Natural killer cell (primary cell): ENCODE data around the gene CDC6. TPM values are rescaled to one million over a fixed set of nuclear protein-coding genes. Genes with fewer than 3 reads are reported as not detected.
A peak's percentile ranks its signal among the peaks of the same experiment; 100 is the strongest.
"Not testable (repeated sequence)": the region's sequence is repeated elsewhere in the genome, so short reads cannot be mapped to it uniquely, and the experiment has no call there.

Experiments
- ATAC-seq, 3 donors: fragments of 150-1000 bp in 2 of 3; fragments of 200-7000 bp in 1 of 3; cut with Tn5 transposase; 1 replicate in 1 of 3; 2 replicates in 2 of 3; pipeline ENCODE4 v1.10.0; 2021; ENCODE audit warnings: mild to moderate bottlenecking in 2 of 3, moderate library complexity in 2 of 3
- DNase-seq, 2 donors: peaks; one replicate each; pipeline versions ENCODE4 v3.0.0 to v3.0.0-alpha.2; 2013 to 2021; ENCODE audit warnings: mixed read lengths in 1 of 2
- H3K27ac ChIP-seq: one replicate; pipeline ENCODE4 v1.5.1; 2013; ENCODE audit warnings: mild to moderate bottlenecking, low read length
- H3K27me3 ChIP-seq: one replicate; pipeline ENCODE4 v1.6.1; 2013; ENCODE audit warnings: low read length; ENCODE audit not compliant: control insufficient read depth, insufficient read depth
- H3K36me3 ChIP-seq: one replicate; pipeline ENCODE4 v1.6.1; 2013; ENCODE audit warnings: low read length; ENCODE audit not compliant: control insufficient read depth, insufficient read depth
- H3K4me1 ChIP-seq: one replicate; pipeline ENCODE4 v1.6.1; 2013; ENCODE audit warnings: low read length; ENCODE audit not compliant: control insufficient read depth, insufficient read depth
- H3K4me3 ChIP-seq: one replicate; pipeline ENCODE4 v1.5.1; 2013; ENCODE audit warnings: low read length
- H3K9me3 ChIP-seq: one replicate; pipeline ENCODE4 v1.6.1; 2013; ENCODE audit warnings: low read length; ENCODE audit not compliant: control insufficient read depth, insufficient read depth
- H3K27ac Mint-ChIP-seq, 2 donors: one replicate each; pipeline ENCODE4 v1.8.0; 2022; ENCODE audit warnings: mild to moderate bottlenecking in 2 of 2, mixed read lengths in 2 of 2, moderate library complexity in 1 of 2
- H3K27me3 Mint-ChIP-seq, 2 donors: one replicate each; pipeline ENCODE4 v1.8.0; 2022; ENCODE audit warnings: low read depth in 2 of 2, mixed read lengths in 2 of 2
- H3K36me3 Mint-ChIP-seq: one replicate; pipeline ENCODE4 v1.8.0; 2022; ENCODE audit warnings: mixed read lengths
- H3K4me1 Mint-ChIP-seq, 2 donors: one replicate each; pipeline ENCODE4 v1.8.0; 2022; ENCODE audit warnings: mixed read lengths in 2 of 2
- H3K4me3 Mint-ChIP-seq: one replicate; pipeline ENCODE4 v1.8.0; 2022; ENCODE audit warnings: mild to moderate bottlenecking, moderate library complexity, mixed read lengths
- H3K9me3 Mint-ChIP-seq, 2 donors: one replicate each; pipeline ENCODE4 v1.8.0; 2022; ENCODE audit warnings: mixed read lengths in 2 of 2
- CTCF ChIP-seq: fragments of 200-600 bp; IDR thresholded peaks from one replicate; pipeline ENCODE4 v1.8.0; 2022; ENCODE audit warnings: antibody characterized with exemption
- WGBS: methylation state at CpG from one replicate; pipeline ENCODE4 v1.1.7; 2013; ENCODE audit warnings: missing lambda C conversion rate; ENCODE audit not compliant: insufficient coverage; 5-methylcytosine and 5-hydroxymethylcytosine counted together
- intact Hi-C: fragments of 100-400 bp; cut with micrococcal nuclease; formaldehyde crosslinking; loops from one replicate; pipeline ENCODE4 v1.14.2; 2022
- total RNA-seq, 4 donors: library from RNA; stranded (reverse); fragments of 120-200 nt in 1 of 4; gene quantifications; one replicate each; pipeline versions ENCODE4 v1.2.3 to v1.2.4, GENCODE V29; 2013 to 2022

The CDC6 gene
- total RNA-seq, 3 donors from 2014 or later (not counting 1 experiment from before 2014, with no cell fraction given): 3.4 to 4.9 (median 3.8) TPM

GRCh38 chr17:40301315-40301714, 13.6 kb downstream of the CDC6 start:
- ATAC-seq: no peak
- Histone ChIP-seq H3K36me3 (no peaks in the 10 kb centered on the region), H3K27ac (no peak overlapping the region), H3K4me1 (peaks cover 3% of the 10 kb centered on the region), H3K9me3 (no peaks in the 10 kb centered on the region), H3K27me3 (no peaks in the 10 kb centered on the region), H3K4me3 (no peak overlapping the region)
- Mint-ChIP-seq H3K36me3 (no peaks in the 10 kb centered on the region), H3K4me1 (peaks cover 6 to 7% of the 10 kb centered on the region in 2 donors), H3K4me3 (no peak overlapping the region), H3K27me3 (no peaks in the 10 kb centered on the region), H3K9me3 (no peaks in the 10 kb centered on the region), H3K27ac (no peak overlapping the region)
- 80% methylated on average over 4 of the region's 4 CpGs for WGBS
- TF ChIP-seq CTCF: no peak
- peak in 1 of 2 donors; percentile 30 for DNase-seq
- intact Hi-C loops: loop anchor here (5.0 kb wide), 1 partner anchor 231 kb away; no protein-coding TSS in a partner anchor

GRCh38 chr17:40303009-40303657, 15.5 kb downstream of the CDC6 start:
- no peak overlapping the region for H3K27ac ChIP-seq
- no peaks in the 10 kb centered on the region for H3K36me3 Mint-ChIP-seq
- TF ChIP-seq CTCF: peak; percentile 81

GRCh38 chr17:40303708-40304551, 16.3 kb downstream of the CDC6 start:
- no peaks in the 10 kb centered on the region for H3K27me3 ChIP-seq
- WGBS: 89% methylated on average over 5 of the region's 5 CpGs
- H3K9me3 Mint-ChIP-seq: no peaks in the 10 kb centered on the region
- H3K27ac ChIP-seq: no peak overlapping the region
- peak in 1 of 2 donors; percentile 36 for DNase-seq
- no peak for ATAC-seq
- no peaks in the 10 kb centered on the region for H3K36me3 ChIP-seq
- TF ChIP-seq CTCF: no peak
- no peaks in the 10 kb centered on the region for H3K36me3 Mint-ChIP-seq
- H3K4me1 ChIP-seq: peaks cover 23% of the 10 kb centered on the region
- no peak overlapping the region for H3K27ac Mint-ChIP-seq
- no peak overlapping the region for H3K4me3 ChIP-seq
- intact Hi-C loops: loop anchor here (1.0 to 5.0 kb wide), 3 partner anchors 51 to 228 kb away; no protein-coding TSS in a partner anchor
- H3K4me3 Mint-ChIP-seq: no peak overlapping the region
- no peaks in the 10 kb centered on the region for H3K9me3 ChIP-seq
- H3K27me3 Mint-ChIP-seq: no peaks in the 10 kb centered on the region
- peaks cover 6 to 7% of the 10 kb centered on the region in 2 donors for H3K4me1 Mint-ChIP-seq

More at GRCh38 chr17:40303009-40303657, 15.5 kb downstream of the CDC6 start:
- Mint-ChIP-seq H3K4me1 (peaks cover 6 to 7% of the 10 kb centered on the region in 2 donors), H3K27ac (peak overlapping the region in 1 of 2 donors; percentile 39), H3K27me3 (no peaks in the 10 kb centered on the region), H3K4me3 (no peak overlapping the region), H3K9me3 (no peaks in the 10 kb centered on the region)
- WGBS: 69% methylated on average over 4 of the region's 4 CpGs
- H3K4me1 ChIP-seq: peaks cover 18% of the 10 kb centered on the region
- no peaks in the 10 kb centered on the region for H3K36me3 ChIP-seq
- H3K9me3 ChIP-seq: no peaks in the 10 kb centered on the region
- no peak overlapping the region for H3K4me3 ChIP-seq
- DNase-seq (peak in 1 of 2 donors; percentile 84), ATAC-seq (peak; percentile 78 to 86 (median 84))
- no peaks in the 10 kb centered on the region for H3K27me3 ChIP-seq
- intact Hi-C loops: loop anchor here (1.0 to 5.0 kb wide), 3 partner anchors 52 to 229 kb away; no protein-coding TSS in a partner anchor

GRCh38 chr17:40304552-40304863, 16.8 kb downstream of the CDC6 start:
- DNase-seq, H3K9me3 Mint-ChIP-seq, H3K27ac Mint-ChIP-seq, H3K27me3 Mint-ChIP-seq, H3K4me1 Mint-ChIP-seq, H3K27ac ChIP-seq, H3K4me3 ChIP-seq, H3K9me3 ChIP-seq, H3K27me3 ChIP-seq, H3K36me3 ChIP-seq, ATAC-seq, H3K4me3 Mint-ChIP-seq, H3K36me3 Mint-ChIP-seq: not testable (repeated sequence)
- intact Hi-C loops: loop anchor here (5.0 kb wide), 1 partner anchor 228 kb away; no protein-coding TSS in a partner anchor
- WGBS: 99% methylated on average over 5 of the region's 5 CpGs
- peaks cover 29% of the 10 kb centered on the region for H3K4me1 ChIP-seq

- DNase-seq, H3K27me3 ChIP-seq, H3K4me3 Mint-ChIP-seq, H3K4me3 ChIP-seq, H3K36me3 ChIP-seq, ATAC-seq, H3K9me3 ChIP-seq, H3K27ac Mint-ChIP-seq, H3K27me3 Mint-ChIP-seq, H3K27ac ChIP-seq, H3K36me3 Mint-ChIP-seq, H3K9me3 Mint-ChIP-seq: not testable (repeated sequence)
- intact Hi-C loops: loop anchor here (5.0 kb wide), 1 partner anchor 227 kb away; no protein-coding TSS in a partner anchor
- 98% methylated on average over 5 of the region's 5 CpGs for WGBS
- peaks cover 7 to 12% of the 10 kb centered on the region in 2 donors for H3K4me1 Mint-ChIP-seq
- H3K4me1 ChIP-seq: peaks cover 33% of the 10 kb centered on the region
These were observed 17.2 kb downstream of the CDC6 start for GRCh38 chr17:40304866-40305265.
